ENCODE results near the gene DSCAML1.

GRCh38 chr11:117544130-117544800 is 252.8 kb downstream of the DSCAML1 start:
- TF ChIP-seq POLR2AphosphoS5 (IDR thresholded peaks at IDR 0.05; ENCODE audit: low read depth, low read length) (no peak), SP1 (IDR thresholded peaks at IDR 0.05; ENCODE audit: low read depth) (no peak), ZBTB33 (IDR thresholded peaks at IDR 0.05; ENCODE audit: extremely low read depth, insufficient replicate concordance, low read length) (no peak), POLR2A (IDR thresholded peaks at IDR 0.05; ENCODE audit: borderline replicate concordance, extremely low read depth, insufficient read depth, insufficient read length) (no peak)

Measured in HCT116 (cell line).